HG02610 (cell line): ENCODE results near the gene PRDM1.

Experiments used
- ATAC-seq: cut with Tn5 transposase; IDR thresholded peaks from one replicate; pipeline ENCODE4 v1.9.1; 2021; ENCODE audit warnings: mild to moderate bottlenecking, moderate library complexity; ENCODE audit not compliant: unreplicated experiment

The PRDM1 gene

GRCh38 chr6:106115286-106115685, 29.1 kb downstream of the PRDM1 start:
- ATAC-seq, result no peak

GRCh38 chr6:106116125-106116832, 30.1 kb downstream of the PRDM1 start:
- no peak for ATAC-seq

DNA sequence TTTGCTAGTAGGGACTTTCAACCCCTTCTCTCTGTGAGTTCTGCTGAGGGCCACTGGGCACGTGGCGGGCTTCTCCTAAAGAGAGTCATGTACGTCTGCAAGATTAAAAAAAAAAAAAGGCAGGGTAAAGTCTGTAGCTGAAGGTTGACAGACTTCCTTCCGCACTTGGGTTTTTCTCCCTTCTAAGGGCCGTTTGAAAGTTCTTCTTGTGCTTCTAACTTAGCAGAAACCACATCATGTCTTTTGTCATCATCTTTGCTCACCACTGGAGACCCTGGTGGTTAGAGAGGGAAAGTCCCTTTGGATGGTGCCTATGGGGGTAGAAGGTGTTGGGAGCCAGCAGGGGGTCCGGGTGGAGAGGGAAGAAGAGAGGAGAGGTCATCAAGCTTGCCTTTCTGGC, 31.4 kb downstream of the PRDM1 start:
- ATAC-seq, result peak; percentile 34

DNA sequence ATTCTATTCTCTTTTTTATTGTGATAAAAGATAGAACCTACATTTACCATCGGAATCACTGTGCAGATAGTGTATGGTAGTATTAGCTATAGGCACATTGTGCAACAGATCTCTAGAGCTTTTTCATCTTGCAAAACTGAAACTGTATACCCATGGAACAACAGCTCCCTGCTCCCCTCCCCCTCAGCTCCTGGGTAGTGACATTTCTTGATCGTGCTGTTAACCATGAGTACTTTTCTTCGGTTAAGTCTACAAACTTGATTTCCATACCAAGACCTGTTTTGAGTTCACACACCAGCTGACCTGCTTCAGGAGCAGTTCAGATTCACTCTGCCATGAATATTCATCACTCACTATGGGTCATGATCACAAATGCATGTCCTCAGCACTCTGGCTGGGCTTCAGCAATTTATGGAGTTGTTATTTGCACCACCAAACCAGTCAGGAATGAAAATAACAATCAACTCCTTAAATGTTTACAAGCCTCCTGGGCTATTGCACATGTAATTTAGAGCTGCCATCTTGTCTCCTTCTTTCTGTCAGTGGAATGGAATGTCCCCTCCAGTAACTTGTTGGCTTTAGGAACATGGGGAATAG, 32.8 kb downstream of the PRDM1 start:
- ATAC-seq, result no peak

GRCh38 chr6:106119546-106119945, 33.4 kb downstream of the PRDM1 start:
- no peak for ATAC-seq

- no peak for ATAC-seq
Observed at GRCh38 chr6:106120006-106120405, 33.9 kb downstream of the PRDM1 start.

- ATAC-seq, result no peak
Observed at GRCh38 chr6:106120406-106120805, 34.3 kb downstream of the PRDM1 start.

DNA sequence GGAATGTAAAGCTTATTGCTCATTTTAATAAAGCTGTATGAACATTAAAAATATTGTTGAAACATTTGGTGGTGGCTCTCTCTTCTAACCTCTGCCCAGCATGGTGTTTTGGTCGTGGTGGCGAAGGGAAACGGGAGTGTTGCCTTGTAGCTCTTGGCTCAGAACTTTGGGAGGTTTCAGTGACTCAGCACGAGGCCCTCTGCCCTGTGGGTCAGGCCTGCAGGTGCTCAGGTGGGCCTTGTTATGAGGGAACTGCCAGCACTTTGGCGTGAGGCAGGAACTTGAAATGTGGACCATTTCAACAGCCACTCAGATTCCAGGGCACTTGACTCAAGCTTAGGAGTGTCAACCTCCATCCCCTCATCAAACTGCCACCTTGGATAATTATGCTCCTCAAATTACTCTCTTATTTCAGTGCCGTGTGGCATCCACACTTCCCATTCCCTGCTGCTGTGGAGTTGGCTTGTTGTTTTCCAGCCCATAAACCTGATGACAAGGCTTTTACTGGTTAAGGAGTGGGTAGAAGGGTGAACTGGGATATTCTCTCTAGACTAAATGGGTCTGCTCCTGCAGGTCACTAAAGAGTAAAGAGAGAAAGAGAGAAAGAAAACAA, 36.3 kb downstream of the PRDM1 start:
- no peak for ATAC-seq

DNA sequence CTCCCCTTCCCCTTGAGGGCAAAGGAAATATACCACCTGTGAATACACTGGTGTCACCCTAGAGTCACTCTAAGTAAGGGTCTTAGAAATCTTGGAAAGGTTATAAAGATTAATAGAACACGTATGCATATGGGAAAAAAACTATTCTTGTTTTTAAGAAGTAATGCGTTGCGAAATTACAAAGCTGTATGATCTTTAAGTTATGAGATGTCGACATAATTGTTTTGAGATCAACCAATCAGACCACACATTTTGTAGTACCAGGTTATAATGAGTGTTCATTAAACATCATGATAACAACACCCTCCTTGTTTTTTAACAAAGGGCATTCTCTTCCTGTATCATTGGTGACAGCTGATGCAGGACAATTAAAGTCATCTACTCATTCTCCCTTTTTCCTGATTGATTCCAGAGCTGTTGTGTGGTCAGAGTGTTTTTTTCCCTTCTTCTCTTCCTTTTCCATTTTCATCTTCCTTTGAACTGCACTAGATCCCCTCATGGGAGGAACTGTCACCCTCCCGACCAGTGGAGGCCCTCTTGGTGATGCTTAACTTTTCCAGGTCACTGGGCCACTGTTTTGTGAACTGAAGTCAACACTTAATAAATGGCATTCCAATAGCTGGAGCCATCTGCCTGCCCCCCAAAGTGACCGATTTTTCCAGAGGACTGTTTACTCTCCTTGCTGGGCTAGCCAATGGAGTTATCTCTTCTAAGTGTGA, 37.0 kb downstream of the PRDM1 start:
- ATAC-seq, result no peak

GRCh38 chr6:106124015-106124414, 37.9 kb downstream of the PRDM1 start:
- ATAC-seq, result no peak

GRCh38 chr6:106124437-106125430, 38.6 kb downstream of the PRDM1 start:
- no peak for ATAC-seq

DNA sequence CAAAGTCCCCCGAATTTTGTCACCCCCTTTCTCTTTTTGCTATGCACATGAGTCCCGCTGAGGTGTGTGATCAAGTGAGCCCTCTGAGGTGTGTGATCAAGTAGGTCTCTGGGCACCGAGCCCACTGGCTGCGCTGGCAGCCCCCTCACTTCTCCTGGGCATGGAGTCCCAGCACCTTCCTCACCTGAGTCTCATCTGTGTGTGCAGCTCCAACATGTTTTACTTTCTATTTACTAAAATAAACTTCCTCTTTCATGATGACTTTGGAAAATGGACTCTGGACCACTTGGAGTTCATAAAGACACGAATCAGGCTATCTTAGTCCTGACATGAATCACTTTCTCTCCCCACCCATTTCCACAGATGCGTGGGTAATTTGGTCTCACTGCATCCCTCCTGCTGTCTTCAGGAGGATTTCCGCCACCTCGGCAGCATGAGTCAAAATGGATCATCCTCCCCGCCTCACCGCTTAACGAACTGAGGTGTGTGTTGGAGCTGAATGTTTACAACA, 39.8 kb downstream of the PRDM1 start:
- ATAC-seq, result peak; percentile 75

- ATAC-seq, result peak; percentile 11
Observed at GRCh38 chr6:106126482-106126881, 40.3 kb downstream of the PRDM1 start.

GRCh38 chr6:106128981-106129781, 43.0 kb downstream of the PRDM1 start:
- ATAC-seq, result no peak

DNA sequence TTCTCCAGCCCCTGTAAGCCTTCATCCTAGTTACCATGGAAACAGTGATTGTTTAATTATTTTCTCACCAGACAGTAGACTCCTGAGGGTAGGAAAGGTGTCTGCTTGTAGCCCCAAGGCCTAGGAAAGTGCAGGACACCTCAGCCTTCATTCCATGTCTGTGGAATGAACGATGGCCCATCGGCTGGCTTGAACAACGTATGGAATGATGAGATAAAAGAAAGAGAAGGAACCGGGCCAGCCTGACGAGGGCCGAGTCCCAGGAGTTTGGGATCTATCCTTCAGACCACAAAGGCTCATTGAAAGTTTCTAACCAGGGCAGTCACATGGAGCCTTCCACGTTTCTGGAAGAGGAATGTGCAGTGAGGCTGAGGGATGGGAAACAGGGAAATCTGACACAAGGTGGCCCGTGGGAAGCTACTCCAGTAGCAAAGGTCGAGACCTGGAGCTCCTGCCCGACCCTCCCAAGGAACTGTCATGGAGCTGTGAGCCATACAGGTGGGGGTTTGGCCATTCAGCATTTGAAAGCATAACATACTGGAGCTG, 46.1 kb downstream of the PRDM1 start:
- no peak for ATAC-seq

GRCh38 chr6:106133040-106133439, 46.9 kb downstream of the PRDM1 start:
- no peak for ATAC-seq

GRCh38 chr6:106134087-106134770, 48.1 kb downstream of the PRDM1 start:
- no peak for ATAC-seq

- no peak for ATAC-seq
Observed at GRCh38 chr6:106134906-106135634, 48.9 kb downstream of the PRDM1 start.
